ACHN (cell line): ENCODE results near the gene PPP1R36.
"Not testable (repeated sequence)": the region's sequence is repeated elsewhere in the genome, so short reads cannot be mapped to it uniquely, and the experiment has no call there.

Source experiments
- DNase-seq: peaks from one replicate; pipeline ENCODE4 v3.0.0-alpha.2; 2015
- in situ Hi-C: cut with HindIII; loops from 2 replicates; pipeline ENCODE4 v1.10.0; 2017; ENCODE audit warnings: low sequenced_read_pairs, low pct_ligation_motif_present, low pct_unique_long_range_greater_than_20kb

Gene PPP1R36

DNA sequence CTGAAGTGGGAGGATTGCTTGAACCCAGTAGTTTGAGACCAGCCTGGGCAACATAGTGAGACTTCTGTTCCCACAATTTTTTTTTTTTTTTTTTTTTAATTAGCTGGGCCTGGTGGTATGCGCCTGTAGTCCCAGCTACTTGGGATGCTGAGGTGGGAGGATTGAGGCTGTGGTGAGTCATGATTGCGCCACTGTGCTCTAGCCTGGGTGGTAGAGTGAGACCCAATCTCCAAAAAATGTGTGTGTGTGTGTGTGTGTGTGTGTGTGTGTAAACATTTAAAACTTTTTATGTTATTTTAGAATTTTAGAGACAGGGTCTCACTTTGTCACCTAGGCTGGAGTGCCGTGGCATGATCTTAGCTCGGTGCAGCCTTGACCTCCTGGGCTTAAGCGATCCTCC lies 6.8 kb downstream of the PPP1R36 start:
- DNase-seq: no peak

DNA sequence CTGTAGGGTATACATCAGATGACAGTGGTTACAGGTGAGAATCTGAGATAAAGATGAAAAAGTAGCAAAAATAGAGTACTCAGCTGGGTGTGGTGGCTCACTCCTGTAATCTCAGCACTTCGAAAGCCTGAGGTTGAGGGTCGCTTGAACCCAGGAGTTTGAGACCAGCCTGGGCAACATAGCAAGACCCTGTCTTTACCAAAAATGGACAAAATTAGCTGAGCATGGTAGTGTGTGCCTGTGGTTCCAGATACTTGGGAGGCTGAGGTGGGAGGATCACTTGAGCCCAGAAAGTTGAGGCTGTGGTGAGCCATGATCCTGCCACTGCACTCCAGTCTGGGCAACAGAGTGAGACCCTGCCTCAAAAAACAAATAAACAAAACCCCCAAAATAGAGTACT lies 8.5 kb downstream of the PPP1R36 start:
- in situ Hi-C loops: not testable (repeated sequence)

More for the DNA sequence above, 6.8 kb downstream of the PPP1R36 start:
- in situ Hi-C loops: no loop called here

DNA sequence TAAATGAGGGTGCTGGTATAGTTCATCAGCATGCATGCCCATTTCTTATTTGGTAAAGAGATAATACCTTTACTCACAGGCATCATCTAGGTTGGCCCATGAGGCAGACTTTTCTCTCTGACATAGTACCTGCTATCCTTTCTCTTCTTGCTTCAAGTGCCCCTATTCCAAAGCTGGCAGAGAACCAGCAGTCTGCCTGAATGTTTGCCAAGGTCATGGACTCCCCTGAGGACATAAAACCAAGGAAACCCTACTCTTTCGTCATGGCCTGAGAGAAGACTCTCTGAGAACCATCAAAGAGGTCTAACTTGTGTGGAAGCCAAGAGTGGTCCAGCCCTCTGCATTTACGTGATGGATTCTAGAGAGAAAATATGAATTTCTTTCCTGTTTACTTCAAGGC lies 11.9 kb downstream of the PPP1R36 start:
- DNase-seq: no peak
- in situ Hi-C loops: no loop called here

More for the DNA sequence above, 8.5 kb downstream of the PPP1R36 start:
- not testable (repeated sequence) for DNase-seq

DNA sequence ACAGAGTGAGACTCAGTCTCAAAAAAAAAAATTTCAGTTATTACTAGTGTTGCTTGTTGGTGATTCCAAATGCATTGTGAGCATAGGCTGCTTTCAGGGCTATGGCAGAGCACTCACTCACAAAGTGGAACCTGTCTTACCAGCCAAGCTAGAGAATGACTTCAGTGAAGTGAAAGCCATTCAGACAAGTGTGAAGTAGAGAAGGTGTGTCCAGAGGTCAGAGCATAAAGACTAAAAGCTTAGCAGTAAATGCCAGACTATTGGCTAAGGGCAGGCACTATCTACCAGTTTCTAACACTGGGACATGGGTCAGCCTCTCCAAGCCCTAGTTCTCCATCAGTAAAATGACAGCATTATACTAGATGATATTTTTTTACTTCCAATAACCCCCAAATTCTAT lies 12.7 kb downstream of the PPP1R36 start:
- in situ Hi-C loops: no loop called here
- DNase-seq: no peak

- DNase-seq: no peak
- in situ Hi-C loops: no loop called here
These were observed 13.9 kb downstream of the PPP1R36 start for GRCh38 chr14:64563696-64564095.

DNA sequence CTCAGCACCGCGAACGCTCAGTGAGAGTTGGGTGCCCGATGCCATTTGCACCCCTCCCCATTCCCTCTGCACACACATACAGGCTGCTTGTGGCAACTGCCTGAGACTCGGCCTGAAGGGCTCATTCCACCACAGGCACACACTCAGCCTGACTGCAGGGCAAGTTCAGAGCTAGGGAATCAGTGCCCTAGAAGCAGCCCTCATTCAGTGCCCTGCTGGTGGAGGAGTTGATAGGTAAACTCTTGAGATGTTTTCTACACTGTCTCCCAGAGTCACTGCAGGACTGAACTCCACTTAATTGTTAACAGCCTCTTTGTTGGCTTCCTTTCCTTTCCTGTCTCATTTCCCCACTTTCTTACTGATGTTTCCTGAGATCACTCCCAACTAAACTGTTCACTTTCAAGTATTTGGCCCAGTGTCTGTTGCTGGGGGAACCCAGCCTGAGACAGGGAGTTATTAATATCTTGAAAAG lies 16.9 kb downstream of the PPP1R36 start:
- in situ Hi-C loops: no loop called here
- no peak for DNase-seq

DNA sequence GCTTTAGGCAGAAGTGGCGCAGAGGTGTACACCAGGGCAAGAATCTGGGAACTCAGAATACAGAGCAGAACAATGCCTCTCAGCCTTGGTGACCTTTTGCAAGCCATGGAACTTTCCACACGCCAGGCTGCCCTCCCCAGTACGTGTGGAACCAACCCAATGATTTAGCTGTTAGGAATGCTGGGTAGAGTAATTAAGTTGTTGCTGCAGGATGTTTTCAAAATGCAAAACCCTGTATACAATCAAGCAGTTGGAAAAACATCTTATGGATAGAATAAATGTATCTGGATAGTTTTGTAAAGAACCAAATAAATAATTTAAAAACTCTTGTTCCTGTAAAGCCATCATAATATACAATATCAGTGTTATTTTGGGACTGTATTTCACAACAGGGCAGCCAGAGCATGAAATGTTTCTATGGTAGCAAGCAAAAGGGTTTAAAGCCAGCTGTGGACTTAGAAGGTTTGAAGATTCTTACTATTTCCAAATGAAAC lies 19.4 kb downstream of the PPP1R36 start:
- in situ Hi-C loops: no loop called here
- DNase-seq: no peak

- DNase-seq, in situ Hi-C loops: not testable (repeated sequence)
These were observed 19.9 kb downstream of the PPP1R36 start for GRCh38 chr14:64569646-64570045.

DNA sequence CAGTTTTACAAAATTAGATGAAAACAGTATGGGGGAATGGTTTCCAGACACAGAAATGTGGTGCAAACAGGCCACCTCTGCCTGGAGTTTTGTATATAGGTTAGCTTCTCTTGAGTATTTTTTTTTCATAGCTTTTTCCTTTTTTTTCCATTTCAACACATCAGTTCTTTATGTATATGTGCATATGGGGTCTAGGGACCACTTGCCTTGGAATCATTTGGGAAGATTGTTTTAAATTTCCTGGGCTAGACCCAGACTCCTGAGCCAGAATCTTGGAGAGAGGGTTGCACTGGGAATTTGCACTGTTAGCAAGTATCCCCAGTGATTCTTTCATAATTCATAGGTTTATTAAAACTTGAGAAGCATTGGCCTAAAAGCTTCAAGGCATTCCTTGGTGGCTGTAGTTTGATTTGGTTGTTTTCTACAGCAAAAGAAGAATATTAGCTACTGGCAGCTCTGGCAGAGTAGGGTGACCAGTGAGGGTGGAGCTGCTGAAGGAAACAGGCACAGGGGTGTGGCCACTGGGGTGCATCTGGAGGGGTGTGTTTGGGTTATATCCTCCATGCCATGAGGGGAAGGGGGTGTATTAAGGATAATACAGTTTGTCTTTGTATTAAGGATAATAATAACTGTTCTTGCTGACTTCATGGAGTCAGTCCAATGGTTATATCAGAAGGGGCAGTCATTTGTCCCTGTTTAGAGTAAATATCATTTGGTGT lies 22.8 kb downstream of the PPP1R36 start:
- no peak for DNase-seq

GRCh38 chr14:64573109-64573508 lies 23.3 kb downstream of the PPP1R36 start:
- in situ Hi-C loops: no loop called here

More for the DNA sequence above, 22.8 kb downstream of the PPP1R36 start:
- in situ Hi-C loops: no loop called here

DNA sequence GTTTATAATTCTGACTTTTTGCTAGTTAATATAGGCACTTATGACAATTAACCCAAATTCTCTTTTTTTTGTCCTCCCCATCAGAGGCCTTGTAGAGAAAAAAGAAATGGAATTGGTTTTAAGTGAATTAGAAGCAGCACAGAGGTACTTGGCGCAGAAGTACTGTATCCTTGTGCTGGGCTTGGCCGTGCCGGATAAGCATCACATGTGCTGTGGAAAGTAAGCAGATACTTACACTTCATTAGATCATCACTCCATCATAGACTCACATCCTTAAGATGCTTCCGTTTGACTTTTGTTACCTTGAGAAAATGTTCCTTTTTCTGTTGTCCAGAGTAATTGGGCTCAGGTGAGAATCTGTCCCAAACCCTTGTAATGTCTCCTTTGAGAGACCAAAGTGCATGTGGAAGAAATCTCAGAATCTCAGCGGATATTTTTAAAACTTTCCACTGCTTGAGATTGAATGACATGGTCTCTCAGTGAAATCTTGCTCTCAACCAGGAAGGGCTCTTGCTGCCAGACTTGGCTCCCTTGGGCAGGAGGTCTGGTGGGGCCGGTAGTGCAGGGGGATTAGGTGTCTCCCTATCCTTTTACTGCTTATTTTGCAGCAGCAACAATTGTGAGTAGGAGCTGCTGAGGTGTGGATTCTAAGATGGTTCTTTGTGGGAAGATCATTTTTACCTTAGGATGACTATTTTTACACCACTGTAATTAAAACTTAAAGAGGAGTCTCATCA lies 24.8 kb downstream of the PPP1R36 start:
- in situ Hi-C loops: no loop called here
- DNase-seq: no peak

More at GRCh38 chr14:64573109-64573508, 23.3 kb downstream of the PPP1R36 start:
- no peak for DNase-seq

DNA sequence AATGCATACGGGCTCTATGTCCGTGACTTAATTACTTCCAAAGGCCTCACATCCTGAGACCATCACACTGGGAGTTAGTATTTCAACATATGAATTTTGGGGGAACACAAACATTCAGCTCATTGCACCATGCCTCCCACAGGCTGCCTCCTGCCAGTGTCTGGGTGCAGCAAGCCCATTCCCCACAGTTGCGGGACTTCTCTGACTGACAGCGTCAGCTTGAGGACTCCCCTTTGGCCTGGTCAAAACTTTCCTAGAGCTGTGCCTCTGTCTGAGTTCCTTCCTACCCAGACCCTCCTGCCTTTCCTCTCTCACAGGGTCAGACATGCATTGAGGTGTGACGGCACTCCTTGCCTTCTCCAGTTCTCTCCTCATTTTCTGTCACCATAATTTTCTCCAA lies 27.4 kb downstream of the PPP1R36 start:
- in situ Hi-C loops: no loop called here

DNA sequence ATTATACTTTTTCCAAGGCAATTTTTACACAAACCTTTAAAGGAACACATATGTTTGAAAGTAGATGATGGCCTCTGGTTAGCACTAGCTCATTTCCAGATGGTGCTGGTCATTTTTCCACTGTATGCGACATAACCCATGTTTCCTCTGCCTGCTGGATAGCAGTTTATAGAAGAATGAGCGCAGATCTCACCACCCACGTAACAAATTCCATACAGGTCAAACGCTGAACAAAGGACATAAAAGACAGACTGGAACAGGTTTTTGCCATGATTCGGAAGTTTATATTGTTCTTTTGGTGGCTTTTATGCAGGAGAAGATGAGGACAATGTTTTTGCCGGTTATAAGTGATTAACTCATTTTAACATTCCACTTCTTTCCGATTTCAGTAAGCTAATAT lies 30.7 kb downstream of the PPP1R36 start:
- no peak for DNase-seq

More for the DNA sequence above, 27.4 kb downstream of the PPP1R36 start:
- no peak for DNase-seq

DNA sequence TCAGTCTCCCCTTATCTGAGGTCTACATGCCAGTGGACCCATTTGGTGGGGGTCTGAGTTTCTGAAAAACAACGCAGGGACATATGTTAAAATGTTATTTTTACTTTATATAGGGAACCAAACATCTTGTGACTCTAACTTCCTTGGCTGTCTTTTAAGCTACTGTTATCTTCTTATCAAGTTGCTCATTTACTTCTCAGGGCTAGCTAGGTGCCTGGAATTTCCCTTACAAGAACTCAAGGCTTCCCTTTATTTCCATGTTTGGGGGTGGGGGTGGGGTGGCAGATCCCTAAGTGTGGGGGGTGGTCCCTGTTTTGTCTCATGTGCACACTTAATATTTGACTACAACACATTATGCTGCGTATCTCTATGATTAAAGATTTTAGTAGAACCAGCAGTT lies 31.6 kb downstream of the PPP1R36 start:
- DNase-seq: no peak
- in situ Hi-C loops: no loop called here

More for the DNA sequence above, 30.7 kb downstream of the PPP1R36 start:
- in situ Hi-C loops: no loop called here

GRCh38 chr14:64581817-64582216 lies 32.1 kb downstream of the PPP1R36 start:
- no peak for DNase-seq
- in situ Hi-C loops: no loop called here

DNA sequence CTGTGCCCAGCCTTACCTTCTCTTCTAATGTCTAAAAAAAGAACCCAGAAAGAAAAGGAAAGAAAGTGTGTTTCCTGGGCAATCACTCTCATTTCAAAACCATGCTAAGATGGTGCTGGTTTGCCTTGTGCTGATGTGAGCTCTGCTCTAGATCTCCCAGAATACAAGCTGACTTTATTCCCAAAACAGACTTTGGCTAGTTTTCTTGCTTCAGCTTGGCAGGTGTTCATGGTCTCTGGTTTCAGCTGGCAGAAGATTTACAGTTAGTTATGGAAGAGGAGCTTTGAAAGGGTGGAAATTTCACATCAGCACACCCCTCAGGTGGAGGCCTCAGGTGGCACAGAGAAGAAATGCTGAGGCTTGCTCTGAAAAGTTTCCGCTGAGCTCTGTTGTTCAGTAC lies 34.4 kb downstream of the PPP1R36 start:
- DNase-seq: no peak
- in situ Hi-C loops: no loop called here

GRCh38 chr14:64591809-64592208 lies 42.0 kb downstream of the PPP1R36 start:
- no peak for DNase-seq
- in situ Hi-C loops: no loop called here

DNA sequence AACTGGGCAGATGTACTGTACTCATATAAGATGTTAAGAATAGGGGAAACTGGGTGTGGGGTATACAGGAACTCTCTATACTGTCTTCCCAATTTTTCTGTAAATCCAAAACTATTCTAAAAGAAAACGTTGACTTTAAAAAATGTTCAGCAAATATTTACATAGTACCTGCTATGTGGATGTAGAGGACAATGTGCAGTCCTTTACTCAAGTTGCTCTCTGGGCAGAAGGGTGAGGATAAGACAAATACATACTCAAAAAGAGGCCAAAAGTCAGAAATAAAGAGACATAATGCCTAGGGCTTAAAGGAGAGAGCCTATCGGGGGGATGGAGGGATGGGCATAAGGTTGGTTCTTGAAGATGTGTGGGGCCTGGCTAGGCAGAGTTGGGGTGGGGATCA lies 44.7 kb downstream of the PPP1R36 start:
- in situ Hi-C loops: no loop called here
- DNase-seq: no peak

- in situ Hi-C loops: no loop called here
- no peak for DNase-seq
These were observed 48.6 kb downstream of the PPP1R36 start for GRCh38 chr14:64598404-64598803.

DNA sequence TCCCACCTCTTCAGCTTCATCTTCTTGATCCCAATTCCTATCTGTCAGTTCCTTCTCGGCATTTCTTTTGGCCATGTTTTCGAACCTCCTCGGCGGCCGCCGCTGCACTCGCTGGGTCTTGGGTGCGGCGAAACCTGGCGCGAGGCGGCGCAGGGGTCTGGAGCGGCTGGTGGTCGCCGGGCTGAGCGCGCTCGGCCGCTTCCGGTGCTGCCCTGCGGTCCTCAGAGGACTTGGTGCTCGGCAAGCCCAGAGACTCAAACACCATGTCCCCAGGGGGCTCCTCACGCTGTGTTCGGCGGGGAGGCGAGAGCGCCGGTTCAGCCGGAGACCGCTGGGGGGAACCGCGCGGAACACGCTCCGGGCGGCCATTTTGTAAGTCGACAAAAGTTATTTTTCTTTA lies 51.8 kb downstream of the PPP1R36 start:
- DNase-seq: no peak
- in situ Hi-C loops: no loop called here
